A204.1 (cell line): Measurements from ENCODE around the gene YWHAH.
A peak's percentile ranks its signal among the peaks of the same experiment; 100 is the strongest.
"Not testable (repeated sequence)": the region's sequence is repeated elsewhere in the genome, so short reads cannot be mapped to it uniquely, and the experiment has no call there.

Experiments used
- FAIRE-seq: peaks from 2 replicates; lab custom pipeline; 2012; peaks lifted over from hg19 to GRCh38; lab: Jason Lieb, UNC

YWHAH gene

GRCh38 chr22:31951194-31952093 lies 7.1 kb downstream of the YWHAH start:
- FAIRE-seq = no peak

GRCh38 chr22:31952094-31952401 lies 7.7 kb downstream of the YWHAH start:
- FAIRE-seq = no peak

GRCh38 chr22:31952472-31952871 lies 8.1 kb downstream of the YWHAH start:
- no peak for FAIRE-seq

GRCh38 chr22:31953261-31953660 lies 8.9 kb downstream of the YWHAH start:
- FAIRE-seq = no peak

- no peak for FAIRE-seq
These were observed 10.5 kb downstream of the YWHAH start for GRCh38 chr22:31954535-31955523.

GRCh38 chr22:31956360-31956759 lies 12.0 kb downstream of the YWHAH start:
- FAIRE-seq = no peak

GRCh38 chr22:31957970-31958594 lies 13.7 kb downstream of the YWHAH start:
- no peak for FAIRE-seq

- FAIRE-seq = no peak
These were observed 14.4 kb downstream of the YWHAH start for GRCh38 chr22:31958625-31959239.

- FAIRE-seq = no peak
These were observed 16.4 kb downstream of the YWHAH start for GRCh38 chr22:31960767-31961166.

- no peak for FAIRE-seq
These were observed 18.2 kb downstream of the YWHAH start for GRCh38 chr22:31962387-31963125.

- FAIRE-seq = no peak
These were observed 23.7 kb downstream of the YWHAH start for GRCh38 chr22:31968022-31968421.

GRCh38 chr22:31969789-31970489 lies 25.6 kb downstream of the YWHAH start:
- no peak for FAIRE-seq

- FAIRE-seq = no peak
These were observed 26.4 kb downstream of the YWHAH start for GRCh38 chr22:31970490-31971444.

GRCh38 chr22:31972180-31972579 lies 27.8 kb downstream of the YWHAH start:
- FAIRE-seq = no peak

- no peak for FAIRE-seq
These were observed 29.4 kb downstream of the YWHAH start for GRCh38 chr22:31973739-31974138.

- peak; percentile 52 for FAIRE-seq
These were observed 33.0 kb downstream of the YWHAH start for GRCh38 chr22:31977141-31977841.

- FAIRE-seq = no peak
These were observed 33.6 kb downstream of the YWHAH start for GRCh38 chr22:31977939-31978338.

GRCh38 chr22:31980628-31981027 lies 36.3 kb downstream of the YWHAH start:
- no peak for FAIRE-seq

- not testable (repeated sequence) for FAIRE-seq
These were observed 37.6 kb downstream of the YWHAH start for GRCh38 chr22:31981976-31982375.
